PC-9 (cell line): ENCODE data around the gene NUTM1. TPM values are rescaled to one million over a fixed set of nuclear protein-coding genes. Genes with fewer than 3 reads are reported as not detected.

Experiments used
- BruUV-seq: library from RNA; stranded (reverse); fragments of 400-500 nt; replicated peaks from 2 replicates; lab custom pipeline; 2021; lab: Mats Ljungman, UMichigan
- CTCF ChIA-PET: fragments of 300-600 bp; sonication (Branson Sonifier 250); formaldehyde crosslinking; loops from one replicate; lab custom pipeline; 2022; ENCODE audit warnings: antibody characterized with exemption; lab: Charles Lee
- POLR2A ChIA-PET: fragments of 300-600 bp; sonication (Branson Sonifier 250); formaldehyde crosslinking; loops from one replicate; lab custom pipeline; 2022; ENCODE audit warnings: antibody characterized with exemption; ENCODE audit not compliant: unreplicated experiment; lab: Charles Lee
- DNase-seq, 2 experiments: peaks; one replicate each; pipeline versions ENCODE4 v3.0.0 to v3.0.0-alpha.2; 2015 to 2022; ENCODE audit warnings: mixed read lengths in 1 of 2
- H2AFZ ChIP-seq: fragments of 200-600 bp; sonication (generic); 2 replicates; pipeline ENCODE4 v1.8.1; 2017; ENCODE audit warnings: antibody characterized with exemption
- H3F3A ChIP-seq: fragments of 200-600 bp; sonication (generic); 2 replicates; pipeline ENCODE4 v1.8.1; 2017; ENCODE audit warnings: antibody characterized with exemption, mild to moderate bottlenecking, low read depth; ENCODE audit not compliant: insufficient read depth
- H3K27ac ChIP-seq: fragments of 200-600 bp; sonication (generic); 2 replicates; pipeline ENCODE4 v1.6.1; 2016; ENCODE audit warnings: mixed run types
- H3K27me3 ChIP-seq: fragments of 200-600 bp; sonication (generic); 2 replicates; pipeline ENCODE4 v1.6.1; 2016; ENCODE audit warnings: low read depth, mixed run types; ENCODE audit not compliant: insufficient read depth
- H3K36me3 ChIP-seq: fragments of 200-600 bp; sonication (generic); 2 replicates; pipeline ENCODE4 v1.6.1; 2016; ENCODE audit warnings: low read depth, mixed run types
- H3K4me1 ChIP-seq: fragments of 200-600 bp; sonication (generic); replicated peaks from 2 replicates; pipeline ENCODE4 v1.6.1; 2016; ENCODE audit warnings: mixed run types; ENCODE audit not compliant: insufficient read depth
- H3K4me2 ChIP-seq: fragments of 200-600 bp; sonication (generic); 2 replicates; pipeline ENCODE4 v1.6.1; 2017; ENCODE audit warnings: mixed run types
- H3K4me3 ChIP-seq: fragments of 200-600 bp; sonication (generic); 2 replicates; pipeline ENCODE4 v1.6.1; 2016; ENCODE audit warnings: mixed run types
- H3K79me2 ChIP-seq: fragments of 200-600 bp; sonication (generic); 2 replicates; pipeline ENCODE4 v1.6.1; 2017; ENCODE audit warnings: low read depth, mixed run types
- H3K9me2 ChIP-seq: fragments of 200-600 bp; sonication (generic); 2 replicates; pipeline ENCODE4 v1.8.1; 2017; ENCODE audit warnings: mild to moderate bottlenecking; ENCODE audit not compliant: insufficient read depth
- H3K9me3 ChIP-seq: fragments of 200-600 bp; sonication (generic); 2 replicates; pipeline ENCODE4 v1.8.1; 2016; ENCODE audit warnings: low read depth; ENCODE audit not compliant: insufficient read depth
- H4K20me1 ChIP-seq: fragments of 200-600 bp; sonication (generic); 2 replicates; pipeline ENCODE4 v1.8.1; 2017; ENCODE audit not compliant: insufficient read depth
- CTCF ChIP-seq: fragments of 200-600 bp; sonication (generic); conservative IDR thresholded peaks from 2 replicates; pipeline ENCODE4 v1.6.1; 2017; ENCODE audit warnings: mixed run types, antibody characterized with exemption, mild to moderate bottlenecking, moderate library complexity
- EZH2 ChIP-seq: fragments of 200-600 bp; sonication (generic); IDR thresholded peaks from 2 replicates; pipeline ENCODE4 v1.8.0; 2017; ENCODE audit warnings: antibody characterized with exemption, low read depth
- intact Hi-C: fragments of 100-400 bp; cut with micrococcal nuclease; formaldehyde crosslinking; loops from one replicate; pipeline ENCODE4 v1.10.0; 2022; ENCODE audit not compliant: unreplicated experiment
- total RNA-seq: library from RNA; stranded (reverse); gene quantifications from 2 replicates; pipeline ENCODE4 v1.2.3, GENCODE V29; 2021

NUTM1 gene
- total RNA-seq, 1 experiment from 2014 or later, result not detected

GRCh38 chr15:34364041-34364440, 20.9 kb downstream of the NUTM1 start:
- DNase-seq, result no peak

GRCh38 chr15:34365091-34365825, 22.1 kb downstream of the NUTM1 start:
- Histone ChIP-seq H3K4me3 (peak overlapping the region; percentile 72; the same call in 1 of the 2 replicates), H3K79me2 (peaks cover 15% of the 10 kb centered on the region), H2AFZ (no peak overlapping the region), H3K36me3 (0 out of 2 replicates have a peak, but pooled peaks cover 3% of the 10 kb centered on the region), H3K9me2 (no peaks in the 10 kb centered on the region), H3K4me1 (peaks cover 48% of the 10 kb centered on the region), H3K4me2 (peak overlapping the region; percentile 78), H3K27ac (no peak overlapping the region), H3F3A (peaks cover 16% of the 10 kb centered on the region), H3K9me3 (no peaks in the 10 kb centered on the region), H3K27me3 (no peaks in the 10 kb centered on the region), H4K20me1 (no peaks in the 10 kb centered on the region)
- TSS peak; percentile 50 for BruUV-seq
- intact Hi-C loops, result loop anchor here (10.0 kb wide), 1 partner anchor 140 kb away; the partner anchor contains the start of gene EMC4
- TF ChIP-seq CTCF, result no peak
- TF ChIP-seq EZH2, result no peak
- CTCF ChIA-PET, result no interaction called here
- POLR2A ChIA-PET, result no interaction called here
- no peak for DNase-seq

More at GRCh38 chr15:34364041-34364440, 20.9 kb downstream of the NUTM1 start:
- Histone ChIP-seq H3K9me3 (no peaks in the 10 kb centered on the region), H3K4me2 (no peak overlapping the region), H2AFZ (no peak overlapping the region), H3K4me3 (no peak overlapping the region), H3K27me3 (no peaks in the 10 kb centered on the region), H3K9me2 (no peaks in the 10 kb centered on the region), H3K4me1 (peaks cover 60% of the 10 kb centered on the region), H3K36me3 (0 out of 2 replicates have a peak, but pooled peaks cover 3% of the 10 kb centered on the region), H3K79me2 (peaks cover 15% of the 10 kb centered on the region), H4K20me1 (no peaks in the 10 kb centered on the region), H3K27ac (no peak overlapping the region), H3F3A (peaks cover 23% of the 10 kb centered on the region)
- ChIA-PET CTCF (no interaction called here), POLR2A (no interaction called here)
- BruUV-seq, result no TSS peak
- TF ChIP-seq CTCF, result no peak
- no peak for TF ChIP-seq EZH2
- intact Hi-C loops, result loop anchor here (10.0 kb wide), 1 partner anchor 139 kb away; the partner anchor contains the start of gene EMC4

GRCh38 chr15:34365836-34366235, 22.7 kb downstream of the NUTM1 start:
- peaks cover 15% of the 10 kb centered on the region for H3K79me2 ChIP-seq
- no peaks in the 10 kb centered on the region for H3K9me2 ChIP-seq
- H3K36me3 ChIP-seq, result 0 out of 2 replicates have a peak, but pooled peaks cover 3% of the 10 kb centered on the region
- H3K4me2 ChIP-seq, result peak overlapping the region; percentile 78
- no peak for TF ChIP-seq CTCF
- ChIA-PET CTCF (no interaction called here), POLR2A (interaction anchor here (0.6 kb wide), 1 partner anchor 1267 kb away, joined by 5 read pairs; no protein-coding TSS in a partner anchor)
- H4K20me1 ChIP-seq, result no peaks in the 10 kb centered on the region
- peaks cover 12% of the 10 kb centered on the region; the same call in 1 of the 2 replicates for H3F3A ChIP-seq
- H3K9me3 ChIP-seq, result no peaks in the 10 kb centered on the region
- peaks cover 44% of the 10 kb centered on the region for H3K4me1 ChIP-seq
- DNase-seq, result no peak
- H3K4me3 ChIP-seq, result peak overlapping the region; percentile 72; the same call in 1 of the 2 replicates
- BruUV-seq, result no TSS peak
- no peak overlapping the region for H2AFZ ChIP-seq
- intact Hi-C loops, result loop anchor here (1.0 to 10.0 kb wide), 3 partner anchors 23 to 263 kb away; partner anchors contain the start of genes EMC4, NOP10, NUTM1 and PGBD4
- no peaks in the 10 kb centered on the region for H3K27me3 ChIP-seq
- peak overlapping the region; percentile 25; the same call in 1 of the 2 replicates for H3K27ac ChIP-seq
